Measurements from ENCODE around the gene POU5F1.

DNA sequence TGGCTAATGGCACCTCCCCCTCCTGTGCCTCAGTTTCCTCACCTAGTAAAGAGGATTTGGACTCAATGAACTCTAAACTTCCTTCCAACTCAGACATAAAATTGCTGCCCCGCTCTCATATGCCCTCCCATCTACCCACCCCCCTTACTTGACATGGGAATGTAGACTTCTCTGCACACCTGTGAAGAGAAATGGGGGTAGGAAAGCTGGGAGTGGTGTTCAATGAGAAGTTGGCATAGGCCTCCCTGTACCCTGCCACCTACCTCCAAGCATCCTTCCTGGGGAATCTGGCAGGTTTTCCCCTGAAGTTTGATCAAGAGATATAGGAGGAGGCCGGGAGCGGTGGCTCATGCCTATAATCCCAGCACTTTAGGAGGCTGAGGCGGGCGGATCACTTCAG is 3.9 kb upstream of the POU5F1 start:
- no peak for TF ChIP-seq CTCF (IDR thresholded peaks at IDR 0.05)
- TF ChIP-seq POLR2A (IDR thresholded peaks at IDR 0.05), result no peak

Data from esophagus squamous epithelium (tissue), 4 donors.